GM21360 (cell line): ENCODE results near the gene CAMKK1.

Experiments used
- ATAC-seq: cut with Tn5 transposase; IDR thresholded peaks from one replicate; pipeline ENCODE4 v1.9.1; 2021; ENCODE audit warnings: mild to moderate bottlenecking, moderate library complexity; ENCODE audit not compliant: unreplicated experiment

Gene CAMKK1

DNA sequence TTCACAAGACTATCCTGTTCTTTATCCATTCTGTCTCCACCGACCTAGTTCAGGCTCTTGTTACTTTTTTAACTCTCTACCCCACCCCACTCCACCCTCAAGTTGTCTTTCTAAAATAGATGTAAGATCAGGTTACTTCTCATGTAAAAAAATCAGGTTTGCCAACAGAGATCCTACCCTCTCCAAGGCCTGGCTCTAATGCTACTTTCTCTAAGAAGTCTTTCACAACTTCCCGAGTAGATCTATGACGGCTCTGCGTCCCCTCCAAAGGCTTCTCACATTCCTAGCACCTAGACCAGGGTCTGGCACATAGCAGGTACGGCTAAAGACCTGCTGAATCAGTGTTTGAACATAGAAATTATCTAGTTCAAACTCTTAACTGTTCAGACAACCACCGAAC is 77.7 kb downstream of the CAMKK1 start:
- no peak for ATAC-seq

GRCh38 chr17:3814361-3814760 is 78.5 kb downstream of the CAMKK1 start:
- ATAC-seq = no peak

- no peak for ATAC-seq
These were observed 79.7 kb downstream of the CAMKK1 start for GRCh38 chr17:3813171-3813570.

GRCh38 chr17:3812771-3813170 is 80.1 kb downstream of the CAMKK1 start:
- no peak for ATAC-seq

- no peak for ATAC-seq
These were observed 80.6 kb downstream of the CAMKK1 start for GRCh38 chr17:3812284-3812683.
